Superior temporal gyrus (tissue), 1 donor: ENCODE data around the gene HSPG2.

Experiments
- DNase-seq: peaks from one replicate; pipeline ENCODE4 v3.0.0-alpha.2; 2016; ENCODE audit errors: extremely low spot score

HSPG2 gene

GRCh38 chr1:21955501-21956281, 18.6 kb upstream of the HSPG2 start:
- DNase-seq: no peak

GRCh38 chr1:21955058-21955457, 17.9 kb upstream of the HSPG2 start:
- DNase-seq: no peak

GRCh38 chr1:21952786-21953520, 15.8 kb upstream of the HSPG2 start:
- no peak for DNase-seq

- no peak for DNase-seq
These were observed 14.2 kb upstream of the HSPG2 start for GRCh38 chr1:21951226-21951870.

- DNase-seq: no peak
These were observed 13.6 kb upstream of the HSPG2 start for GRCh38 chr1:21950734-21951133.

GRCh38 chr1:21946836-21947587, 9.9 kb upstream of the HSPG2 start:
- DNase-seq: no peak

- no peak for DNase-seq
These were observed 7.6 kb upstream of the HSPG2 start for GRCh38 chr1:21944733-21945073.

GRCh38 chr1:21942959-21943640, 6.0 kb upstream of the HSPG2 start:
- peak; percentile 10 for DNase-seq

- DNase-seq: peak; percentile 12
These were observed 5.4 kb upstream of the HSPG2 start for GRCh38 chr1:21942464-21942863.

- DNase-seq: no peak
These were observed 4.3 kb upstream of the HSPG2 start for GRCh38 chr1:21941370-21941769.

- DNase-seq: no peak
These were observed 3.4 kb upstream of the HSPG2 start for GRCh38 chr1:21940492-21940891.

GRCh38 chr1:21939650-21940374, 2.7 kb upstream of the HSPG2 start:
- DNase-seq: peak; percentile 82

- DNase-seq: no peak
These were observed 1.8 kb upstream of the HSPG2 start for GRCh38 chr1:21938732-21939538.

GRCh38 chr1:21937372-21938121, 437 bp upstream of the HSPG2 start:
- peak; percentile 72 for DNase-seq

- DNase-seq: no peak
These were observed 611 bp downstream of the HSPG2 start for GRCh38 chr1:21936366-21937031.

GRCh38 chr1:21935891-21936365, 1.2 kb downstream of the HSPG2 start:
- DNase-seq: no peak

GRCh38 chr1:21935393-21935804, 1.7 kb downstream of the HSPG2 start:
- DNase-seq: no peak
